Left colon (tissue), 2 donors: ENCODE data around the gene EXOC6B. TPM values are rescaled to one million over a fixed set of nuclear protein-coding genes. Genes with fewer than 3 reads are reported as not detected.

Experiments
- ATAC-seq: fragments of 200-7000 bp; cut with Tn5 transposase; one replicate; pipeline ENCODE4 v1.9.1; 2020; ENCODE audit warnings: mild to moderate bottlenecking, moderate library complexity
- DNase-seq, 2 donors: peaks; one replicate each; pipeline ENCODE4 v3.0.0-alpha.2; 2020
- intact Hi-C, 2 donors: fragments of 100-400 bp; cut with DNase I in 1 of 2; cut with micrococcal nuclease in 1 of 2; formaldehyde crosslinking; loops; one replicate each; pipeline versions ENCODE4 v1.11.2 to v1.14.0; 2022; cut with DNase I, micrococcal nuclease
- total RNA-seq, 2 donors: library from RNA; stranded (reverse); fragmentation: NEBNext Ultra II Directional; extraction: Animal tissue kit (Norgen Biotek cat#: 25700); gene quantifications; one replicate each; pipeline ENCODE4 v1.2.1, GENCODE V29; 2021
- donor health status: DM: no; HTN: no; CAD: no.
- donor health status: DM: yes; HTN: yes; CAD: no.

Gene EXOC6B
- total RNA-seq, 2 donors from 2014 or later, result 23.9 to 37.6 TPM

DNA sequence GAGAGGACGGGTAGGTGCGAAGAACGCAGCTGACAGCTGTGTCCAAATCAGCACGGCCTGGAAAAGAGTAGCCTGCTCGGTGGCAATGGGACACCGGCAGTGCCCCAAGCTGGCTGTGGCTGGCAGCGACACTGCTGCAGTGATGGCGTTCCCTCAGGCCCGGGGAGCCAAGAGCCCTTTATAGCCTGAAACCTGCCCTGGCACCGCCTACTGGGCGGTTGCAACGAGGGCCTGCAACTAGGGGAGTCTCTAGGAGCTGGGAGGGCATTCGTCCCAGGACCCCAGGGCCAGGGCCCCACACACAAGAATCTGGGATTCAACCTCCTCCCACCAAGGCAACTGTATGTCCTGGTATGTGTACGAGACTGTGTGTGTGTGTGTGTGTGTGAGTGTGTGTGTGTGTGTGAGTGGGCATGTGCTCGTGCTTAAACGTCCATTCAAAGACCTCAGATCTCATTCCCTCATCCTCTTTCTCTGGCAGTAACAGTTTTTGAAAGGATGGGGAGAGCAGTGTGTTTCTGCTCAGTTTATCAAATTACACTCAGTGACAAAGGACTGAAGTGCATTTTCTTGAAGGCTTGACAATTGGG is 671.4 kb downstream of the EXOC6B start:
- intact Hi-C loops, result loop anchor here in 1 of 2 donors (5.0 to 10.0 kb wide), 3 partner anchors 420 to 607 kb away; no protein-coding TSS in a partner anchor
- DNase-seq (peak in 1 of 2 donors; percentile 8), ATAC-seq (no peak)

DNA sequence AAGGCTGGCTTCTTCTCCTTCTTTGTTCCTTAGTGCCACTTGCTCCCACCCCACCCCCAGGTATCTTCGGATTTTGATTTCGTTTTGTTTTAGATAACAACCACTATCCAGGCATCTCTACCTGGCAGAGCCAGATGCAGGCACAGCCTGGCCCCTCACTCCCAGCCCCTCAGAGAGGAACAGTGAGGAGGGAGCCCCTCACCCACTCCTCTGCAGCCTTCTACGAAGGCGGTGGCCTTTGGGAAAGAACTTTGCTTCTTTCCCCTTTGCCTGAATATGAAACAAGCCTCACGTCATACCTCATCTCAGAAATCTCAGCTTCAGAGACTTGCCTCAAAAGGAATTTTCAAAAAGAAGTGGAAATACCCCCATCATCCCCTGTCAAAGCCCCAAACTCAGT is 671.9 kb downstream of the EXOC6B start:
- no peak for DNase-seq
- no peak for ATAC-seq
- intact Hi-C loops, result loop anchor here in 1 of 2 donors (5.0 to 10.0 kb wide), 3 partner anchors 421 to 607 kb away; no protein-coding TSS in a partner anchor

DNA sequence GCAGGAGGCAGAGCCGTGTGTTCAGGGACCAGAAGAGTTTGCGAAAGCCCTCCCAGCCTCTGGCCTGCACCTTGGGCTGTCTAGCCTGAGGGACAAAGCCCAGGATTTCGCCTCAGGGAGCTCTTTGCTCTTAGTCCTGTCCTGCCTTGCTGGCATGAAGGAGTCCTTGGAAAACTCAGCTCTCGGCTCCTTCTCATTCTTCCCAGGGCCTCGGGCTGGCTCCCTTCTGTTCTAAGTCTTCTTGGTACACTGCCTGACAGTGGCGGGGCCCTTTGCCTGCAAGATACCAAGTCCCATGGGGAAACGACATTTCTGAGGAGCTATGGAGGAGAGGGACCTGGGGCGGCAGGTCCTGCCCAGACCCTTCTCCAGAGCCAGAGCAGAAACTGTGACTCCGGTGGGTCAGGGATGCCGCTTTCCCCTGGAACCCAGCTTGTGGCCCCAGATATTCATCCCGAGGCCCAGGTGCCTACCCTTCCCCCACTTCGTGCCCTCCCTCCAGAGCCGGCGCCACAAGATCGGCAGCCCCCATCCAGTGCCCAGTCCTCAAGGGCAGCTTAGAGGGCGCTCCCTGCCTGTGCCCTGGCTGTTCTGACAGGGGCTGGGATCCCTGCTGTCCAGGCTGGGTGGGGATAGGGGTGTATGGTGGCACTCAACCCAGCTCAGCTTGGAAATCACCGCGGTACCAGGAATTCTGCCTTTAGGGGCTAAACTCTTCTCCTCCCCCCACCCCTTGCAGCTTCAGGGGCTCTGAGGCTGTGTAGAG is 672.6 kb downstream of the EXOC6B start:
- peak in 1 of 2 donors; percentile 15 for DNase-seq
- ATAC-seq, result no peak
- intact Hi-C loops, result loop anchor here in 1 of 2 donors (5.0 to 10.0 kb wide), 3 partner anchors 422 to 606 kb away; no protein-coding TSS in a partner anchor

DNA sequence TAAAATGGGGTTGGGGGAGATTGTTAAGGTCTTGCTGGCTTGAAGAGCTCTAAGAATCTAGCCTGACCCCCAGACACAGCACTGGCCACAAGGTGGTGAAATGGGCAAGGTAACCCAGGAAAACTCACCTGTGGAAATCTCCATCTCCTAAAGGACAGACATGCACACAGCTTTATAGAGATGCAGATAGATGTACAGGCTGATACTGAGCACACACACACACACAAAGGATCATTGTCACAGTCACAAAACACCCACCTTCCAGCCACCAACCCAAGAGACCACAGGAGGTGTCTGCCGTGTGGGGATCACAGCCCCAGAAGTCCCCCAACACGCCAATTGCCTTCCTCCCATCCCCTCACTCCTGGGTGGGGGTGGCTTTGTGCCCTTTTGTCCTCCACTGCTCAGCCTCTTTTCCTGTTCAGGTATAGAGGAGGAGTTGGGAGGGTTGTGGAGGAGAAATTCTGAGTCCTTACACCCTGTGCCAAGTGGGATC is 674.9 kb downstream of the EXOC6B start:
- intact Hi-C loops, result loop anchor here in 1 of 2 donors (1.0 to 10.0 kb wide), 4 partner anchors 227 to 604 kb away; no protein-coding TSS in a partner anchor
- peak; percentile 36 for ATAC-seq
- peak in 1 of 2 donors; percentile 8 for DNase-seq

DNA sequence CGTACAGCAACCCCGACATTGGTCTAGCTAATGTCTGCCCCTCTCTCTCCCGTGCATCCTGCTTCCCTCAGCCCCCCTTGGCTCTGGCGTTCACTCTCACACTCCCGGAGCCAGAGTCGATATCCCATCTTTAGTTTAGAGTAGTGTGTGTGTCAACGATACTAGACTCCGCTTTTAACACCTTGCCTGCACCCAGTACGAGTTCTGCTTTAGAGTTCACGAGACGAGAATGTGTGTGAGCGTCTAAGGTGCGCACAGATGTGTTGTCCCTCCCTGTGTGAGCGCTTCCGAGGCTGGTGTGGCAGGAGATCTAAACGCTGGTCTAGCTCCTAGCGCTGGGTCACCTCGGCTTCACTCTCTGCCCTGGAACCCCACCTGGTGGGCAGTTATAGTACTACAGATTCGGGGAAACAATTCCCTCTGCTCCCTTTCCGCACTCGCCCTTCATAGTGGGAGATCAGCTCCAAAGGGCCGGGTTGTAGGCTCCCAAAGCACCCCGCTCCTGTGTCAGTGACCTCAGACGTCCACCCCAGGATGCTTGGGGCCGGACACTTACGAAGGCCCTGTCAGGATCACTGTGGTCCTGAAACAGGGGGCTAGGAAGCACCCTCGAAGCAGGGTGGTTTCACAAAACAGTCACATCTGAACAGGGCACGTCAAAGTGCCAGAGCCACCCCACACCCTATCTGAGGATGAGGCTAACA is 675.5 kb downstream of the EXOC6B start:
- ATAC-seq (peak; percentile 83), DNase-seq (peak; percentile 63 to 77)
- intact Hi-C loops, result loop anchor here in 1 of 2 donors (1.0 to 10.0 kb wide), 4 partner anchors 226 to 603 kb away; no protein-coding TSS in a partner anchor

DNA sequence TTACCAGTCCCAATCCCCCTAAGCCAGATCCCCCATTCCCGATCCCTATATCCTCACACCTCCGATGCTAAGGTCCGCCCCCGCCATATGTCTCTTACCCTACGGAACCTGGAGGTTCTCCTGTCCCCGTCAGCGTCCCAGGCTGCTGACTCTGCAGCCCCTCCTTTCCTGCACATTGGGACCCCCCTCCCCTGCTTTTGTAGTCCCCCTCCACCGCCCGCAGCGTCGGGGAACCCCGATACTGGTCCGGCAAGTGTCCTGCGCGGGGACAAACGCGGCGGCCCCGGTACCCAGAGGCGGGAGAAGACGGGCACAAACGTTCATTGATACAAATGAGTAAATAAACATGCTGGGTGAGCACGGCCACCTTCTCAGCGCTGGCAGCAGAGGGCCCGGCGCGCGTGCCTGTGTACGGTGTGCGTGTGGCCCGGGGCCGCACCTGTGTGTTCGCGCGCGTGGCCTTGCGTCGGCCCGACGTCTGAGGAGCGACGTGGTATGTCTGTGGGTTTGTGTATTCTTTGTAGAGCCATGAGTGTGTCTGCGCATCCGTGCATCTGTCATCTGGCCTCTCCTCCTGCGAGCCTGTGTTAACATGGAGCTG is 676.2 kb downstream of the EXOC6B start:
- ATAC-seq, result peak; percentile 59
- peak; percentile 25 to 41 for DNase-seq
- intact Hi-C loops, result loop anchor here (1.0 to 10.0 kb wide), 5 partner anchors 225 to 602 kb away; no protein-coding TSS in a partner anchor

DNA sequence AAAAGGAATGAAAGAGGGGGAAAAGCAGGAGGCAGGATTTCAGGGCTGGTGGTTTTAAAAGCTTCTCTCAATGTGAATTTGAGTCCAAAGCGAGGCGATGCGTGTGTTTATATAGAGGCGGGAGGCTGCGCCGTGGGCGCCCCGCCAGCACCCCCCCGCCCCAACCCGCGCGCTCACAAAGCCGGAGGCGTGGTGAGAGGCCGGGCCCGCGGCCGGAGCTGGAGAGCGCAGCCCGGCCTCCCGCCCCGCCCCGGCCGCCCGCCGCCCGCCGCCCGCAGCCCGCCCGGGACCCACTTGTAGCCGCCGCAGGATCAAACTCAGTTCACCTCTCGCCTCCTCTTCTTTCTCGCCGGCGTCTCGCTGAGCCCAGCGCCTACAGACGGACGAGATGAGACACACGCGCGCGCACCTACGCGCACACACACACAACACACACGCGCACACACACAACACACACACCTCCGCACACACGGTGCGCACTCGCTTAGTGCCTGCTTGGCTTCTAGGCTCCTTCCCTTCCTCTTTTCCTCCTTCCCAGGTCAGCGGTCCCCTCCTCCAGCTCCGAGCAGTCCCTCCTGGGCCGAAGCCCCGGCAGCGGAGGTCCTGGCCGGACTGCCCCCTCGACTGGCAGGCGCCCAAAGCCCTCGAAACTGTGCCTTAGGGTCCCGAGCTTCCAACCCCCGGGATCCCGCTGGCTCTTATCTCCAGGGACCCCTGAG is 676.8 kb downstream of the EXOC6B start:
- ATAC-seq, result peak; percentile 43
- intact Hi-C loops, result loop anchor here in 1 of 2 donors (10.0 kb wide), 1 partner anchor 594 kb away; no protein-coding TSS in a partner anchor
- peak; percentile 29 to 48 for DNase-seq

DNA sequence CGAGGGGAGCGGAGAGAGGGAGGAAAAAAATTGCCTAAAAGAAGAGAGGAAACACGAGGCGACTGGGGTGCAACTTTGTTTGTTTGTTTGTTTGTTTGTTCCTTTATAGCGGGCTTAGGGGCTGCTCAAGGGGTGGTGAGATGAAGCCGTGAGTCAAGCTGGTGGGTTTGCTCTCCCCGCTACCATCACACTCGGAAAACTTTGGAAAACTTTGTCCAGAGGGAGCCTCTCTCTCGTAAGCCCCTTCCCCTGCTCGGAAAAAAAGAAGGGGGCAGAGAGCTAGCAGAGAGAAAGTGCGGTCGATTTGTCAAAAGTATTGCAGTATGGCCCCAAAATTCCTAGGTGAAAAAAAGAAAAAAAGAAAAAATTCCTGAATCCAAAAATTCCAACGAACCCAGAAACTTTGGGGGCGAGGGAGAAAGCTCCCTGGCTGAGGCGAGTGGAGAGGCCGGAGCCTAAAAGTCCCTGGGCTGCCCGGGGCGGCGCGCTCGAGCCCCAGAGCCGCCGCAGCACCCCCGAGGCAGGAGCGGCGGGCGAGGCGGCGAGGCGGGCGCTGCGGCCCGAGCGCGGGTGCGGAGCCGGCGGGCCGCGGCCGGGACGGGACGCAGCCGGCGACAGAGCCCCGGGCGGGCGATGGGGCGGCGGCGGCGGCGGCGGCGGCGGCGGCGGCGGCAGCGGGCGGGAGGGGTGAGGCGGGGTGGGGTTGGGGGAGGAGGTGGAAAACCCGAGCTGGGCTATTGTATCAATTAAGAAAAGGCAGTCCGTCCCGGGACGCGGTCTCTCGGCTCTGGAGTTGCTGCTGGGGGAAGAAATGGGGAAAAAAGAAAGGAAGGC is 677.6 kb downstream of the EXOC6B start:
- no peak for ATAC-seq
- peak in 1 of 2 donors; percentile 9 for DNase-seq
- intact Hi-C loops, result loop anchor here in 1 of 2 donors (10.0 kb wide), 1 partner anchor 593 kb away; no protein-coding TSS in a partner anchor

DNA sequence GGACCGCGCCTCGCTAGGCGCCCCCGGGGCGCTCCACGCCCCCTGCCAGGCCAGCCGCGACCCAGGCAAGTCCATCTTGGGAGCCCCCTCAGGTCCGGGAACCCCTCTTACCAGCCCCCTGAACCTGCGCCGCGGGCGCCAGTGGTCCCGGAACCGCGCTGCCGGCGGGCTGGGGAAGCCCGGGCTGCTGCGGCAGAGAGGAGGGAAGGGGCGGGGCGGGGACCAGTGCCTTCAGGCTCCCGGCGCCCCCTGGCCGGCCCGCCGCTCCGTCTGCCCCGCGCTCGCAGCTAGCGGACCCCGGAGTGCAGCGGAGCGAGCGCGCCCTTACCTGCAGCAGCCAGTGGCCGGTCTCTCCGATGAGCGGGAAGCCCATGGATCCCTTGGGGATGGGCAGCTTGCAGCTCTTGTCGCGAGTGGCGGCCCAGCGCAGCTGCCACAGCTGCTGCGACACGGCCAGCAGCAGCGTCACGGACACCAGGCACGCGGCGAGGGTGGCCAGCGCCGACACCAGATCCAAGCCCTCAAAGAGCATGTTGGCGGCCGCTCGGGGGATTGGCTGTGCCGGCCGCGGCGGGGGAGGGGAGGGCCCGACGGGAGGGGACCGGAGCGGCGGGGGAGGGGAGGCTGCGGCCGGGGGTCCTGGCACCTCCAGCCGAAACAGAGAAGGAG is 678.4 kb downstream of the EXOC6B start, which contains the start of gene CYP26B1:
Gene CYP26B1 (minus strand): TSS at position 560 of the 669 bp plus-strand sequence. CDS start 28 bp downstream, at position 532.
- no peak for ATAC-seq
- peak; percentile 22 to 23 for DNase-seq
- intact Hi-C loops, result loop anchor here in 1 of 2 donors (10.0 kb wide), 1 partner anchor 593 kb away; no protein-coding TSS in a partner anchor

DNA sequence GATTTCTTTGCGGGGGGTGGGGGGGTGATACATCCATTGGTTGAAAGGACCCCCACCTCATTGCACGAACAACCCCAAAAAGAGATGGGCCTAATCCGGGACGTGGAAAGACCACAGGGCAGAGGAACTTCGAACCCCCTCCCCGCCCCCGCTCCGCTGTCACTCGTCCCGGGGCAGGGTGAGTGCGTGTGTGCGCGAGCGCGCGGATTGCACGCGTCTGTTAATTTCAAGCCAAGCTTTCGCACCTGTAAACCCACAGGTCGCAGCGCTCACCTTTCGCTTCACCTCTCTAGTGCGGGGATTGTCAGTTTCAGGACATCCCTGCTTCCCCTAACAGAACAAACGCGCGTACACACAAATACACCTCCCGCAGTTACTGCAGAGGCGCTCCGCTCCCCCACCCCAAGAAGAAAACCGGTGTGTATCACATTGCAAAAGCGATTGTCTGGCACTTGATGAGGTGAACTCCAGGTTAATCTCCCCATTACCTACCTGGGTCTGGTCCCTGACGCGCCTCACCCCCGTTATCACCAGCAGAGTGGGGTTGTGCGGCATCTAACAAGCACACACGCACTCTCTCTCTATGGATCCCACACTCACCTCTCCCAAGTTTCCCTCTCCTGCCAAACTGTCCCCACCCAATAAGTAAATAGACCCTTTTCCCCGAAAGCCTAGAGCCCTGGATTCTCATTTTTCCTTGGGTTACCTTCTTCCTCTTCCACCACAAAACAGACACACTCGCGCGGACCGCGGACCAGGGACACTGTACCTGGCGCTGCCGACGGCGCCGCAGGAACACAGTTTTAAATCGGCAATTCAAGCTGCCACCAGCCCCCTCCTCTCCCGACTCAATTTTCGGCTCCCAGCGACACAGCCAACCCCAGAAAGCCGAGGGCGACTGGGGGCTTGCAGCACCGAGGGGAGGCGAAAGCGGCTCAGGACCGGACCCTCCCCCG is 679.2 kb downstream of the EXOC6B start:
- ATAC-seq (no peak), DNase-seq (peak; percentile 17 to 23)
- intact Hi-C loops, result loop anchor here in 1 of 2 donors (10.0 kb wide), 1 partner anchor 592 kb away; no protein-coding TSS in a partner anchor

DNA sequence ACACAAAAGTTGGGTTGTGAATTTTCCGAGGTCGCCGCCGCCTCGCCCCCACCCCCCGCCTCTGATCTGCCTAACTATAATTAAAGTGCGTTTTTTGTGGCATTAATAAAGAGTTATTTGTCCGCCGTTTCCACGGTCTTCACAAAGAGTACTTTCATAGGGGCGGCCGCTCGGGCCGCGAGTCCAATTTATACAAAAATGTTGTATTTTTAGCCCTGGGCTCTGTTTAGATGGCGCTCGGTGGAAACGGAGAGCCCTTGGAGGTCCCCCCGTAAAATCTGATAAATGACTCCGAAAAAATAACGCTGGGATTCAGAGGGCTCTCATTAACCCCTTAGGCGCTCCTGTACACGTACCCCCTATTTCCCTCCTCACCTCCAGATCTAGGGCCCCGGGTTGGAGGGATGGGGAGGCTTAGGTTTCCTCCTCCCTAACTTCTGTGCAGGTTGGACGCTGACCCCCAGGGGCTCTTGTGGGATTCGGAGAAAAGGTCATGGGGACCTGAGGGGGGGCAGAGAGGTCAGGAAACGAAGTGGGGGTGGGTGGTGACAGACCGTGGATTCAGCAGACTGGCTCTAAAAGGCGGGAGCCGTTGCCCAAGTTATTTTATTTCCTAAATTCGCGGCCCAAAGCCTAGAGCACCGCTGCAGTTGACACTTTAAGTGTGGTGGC is 680.0 kb downstream of the EXOC6B start:
- DNase-seq (peak; percentile 6 to 20), ATAC-seq (no peak)
- intact Hi-C loops, result loop anchor here in 1 of 2 donors (10.0 kb wide), 1 partner anchor 591 kb away; no protein-coding TSS in a partner anchor

DNA sequence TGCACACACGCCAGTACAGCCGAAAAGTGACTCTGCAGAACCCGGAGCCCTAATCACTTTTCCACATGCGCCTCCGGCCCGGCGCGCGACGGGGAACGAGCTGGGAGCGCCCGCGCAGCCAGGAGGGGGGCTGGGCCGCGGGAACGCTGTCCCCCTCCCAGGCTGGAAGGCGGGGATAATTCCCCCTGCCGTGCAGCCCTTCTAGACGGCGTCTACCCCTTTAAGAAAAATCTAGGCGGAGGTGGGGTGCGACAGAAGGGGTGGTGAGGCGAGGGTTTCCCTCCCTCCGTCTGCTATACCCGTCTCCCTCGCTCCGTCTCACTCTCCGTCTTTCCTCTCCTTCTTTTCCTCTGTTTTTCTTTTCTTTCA is 680.6 kb downstream of the EXOC6B start:
- no peak for ATAC-seq
- intact Hi-C loops, result loop anchor here in 1 of 2 donors (10.0 kb wide), 1 partner anchor 590 kb away; no protein-coding TSS in a partner anchor

DNA sequence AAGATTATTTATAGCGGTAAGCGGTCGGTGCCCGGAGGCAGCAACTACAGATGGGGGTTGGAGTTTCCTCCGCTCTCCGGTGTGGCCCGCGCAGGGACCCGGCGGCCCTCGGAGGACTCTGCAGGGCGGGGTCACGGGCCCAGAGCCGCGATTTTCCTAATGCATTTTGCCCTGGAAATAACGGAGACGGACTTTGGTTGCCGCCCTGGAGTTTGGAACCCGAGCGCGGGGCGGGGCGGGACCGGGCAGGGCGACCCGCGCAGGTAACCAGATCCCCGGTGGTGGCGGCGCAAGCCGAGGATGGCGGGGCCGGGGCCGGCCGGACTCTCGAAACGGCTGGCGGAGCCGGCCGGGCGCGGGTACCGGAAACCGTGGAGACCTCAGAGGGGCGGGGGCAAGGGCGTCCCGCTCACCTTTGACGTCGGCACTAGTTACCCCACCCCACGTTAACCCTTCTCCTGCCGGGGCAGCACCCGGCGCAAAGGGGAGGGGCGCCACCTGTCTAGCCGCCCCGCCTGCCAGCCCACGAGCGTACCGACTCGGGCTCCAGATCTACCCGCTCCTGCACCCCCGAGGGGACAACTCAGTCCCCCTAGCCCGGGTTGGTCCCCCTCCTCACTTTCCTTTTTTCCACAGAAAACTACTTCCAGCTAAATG is 681.1 kb downstream of the EXOC6B start:
- intact Hi-C loops, result loop anchor here in 1 of 2 donors (10.0 kb wide), 1 partner anchor 590 kb away; no protein-coding TSS in a partner anchor
- ATAC-seq (peak; percentile 31), DNase-seq (peak; percentile 31 to 51)

More for the DNA sequence above, 680.6 kb downstream of the EXOC6B start:
- peak; percentile 24 for DNase-seq

DNA sequence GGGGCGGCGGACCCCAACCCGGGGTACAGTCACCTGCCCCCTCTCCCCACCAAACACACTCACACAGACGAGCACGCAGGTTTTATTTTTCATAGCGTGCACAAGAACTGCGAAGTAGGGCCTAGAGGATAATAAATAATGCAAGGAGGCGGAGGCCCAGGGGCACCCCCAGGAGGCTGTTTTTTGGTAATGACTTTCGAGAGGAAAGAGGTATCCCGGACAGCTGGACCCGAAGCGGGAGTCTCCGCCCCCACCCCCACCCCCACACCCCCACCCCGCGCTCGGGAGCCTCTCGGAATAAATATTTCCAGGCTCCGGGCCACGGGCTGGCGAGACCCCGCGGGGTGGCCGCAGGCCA is 681.6 kb downstream of the EXOC6B start:
- ATAC-seq (no peak), DNase-seq (no peak)
- intact Hi-C loops, result loop anchor here in 1 of 2 donors (10.0 kb wide), 1 partner anchor 589 kb away; no protein-coding TSS in a partner anchor
